GM19463 (cell line): Measurements from ENCODE around the gene ARHGAP42.

ENCODE experiments used
- ATAC-seq: cut with Tn5 transposase; IDR thresholded peaks from one replicate; pipeline ENCODE4 v1.9.1; 2021; ENCODE audit warnings: mild to moderate bottlenecking, moderate library complexity; ENCODE audit not compliant: unreplicated experiment

ARHGAP42 gene

GRCh38 chr11:100902454-100903141 lies 215.5 kb downstream of the ARHGAP42 start:
- ATAC-seq, result no peak

- ATAC-seq, result no peak
Observed at GRCh38 chr11:100903284-100903683, 216.2 kb downstream of the ARHGAP42 start.

- no peak for ATAC-seq
Observed at GRCh38 chr11:100905684-100906083, 218.6 kb downstream of the ARHGAP42 start.

- ATAC-seq, result peak; percentile 51
Observed at GRCh38 chr11:100908746-100909145, 221.7 kb downstream of the ARHGAP42 start.

GRCh38 chr11:100910808-100911207 lies 223.7 kb downstream of the ARHGAP42 start:
- ATAC-seq, result peak; percentile 84

GRCh38 chr11:100914415-100915110 lies 227.5 kb downstream of the ARHGAP42 start:
- no peak for ATAC-seq

- ATAC-seq, result no peak
Observed at GRCh38 chr11:100918551-100919500, 231.7 kb downstream of the ARHGAP42 start.

GRCh38 chr11:100920593-100920992 lies 233.5 kb downstream of the ARHGAP42 start:
- ATAC-seq, result no peak

GRCh38 chr11:100922121-100922520 lies 235.0 kb downstream of the ARHGAP42 start:
- ATAC-seq, result no peak

GRCh38 chr11:100923555-100923954 lies 236.5 kb downstream of the ARHGAP42 start:
- no peak for ATAC-seq

GRCh38 chr11:100925935-100926334 lies 238.8 kb downstream of the ARHGAP42 start:
- peak; percentile 78 for ATAC-seq

- ATAC-seq, result no peak
Observed at GRCh38 chr11:100927579-100927978, 240.5 kb downstream of the ARHGAP42 start.

GRCh38 chr11:100928426-100928825 lies 241.3 kb downstream of the ARHGAP42 start:
- no peak for ATAC-seq

GRCh38 chr11:100929377-100929776 lies 242.3 kb downstream of the ARHGAP42 start:
- peak; percentile 48 for ATAC-seq

- no peak for ATAC-seq
Observed at GRCh38 chr11:100930185-100930778, 243.2 kb downstream of the ARHGAP42 start.

- peak; percentile 33 for ATAC-seq
Observed at GRCh38 chr11:100932474-100933100, 245.5 kb downstream of the ARHGAP42 start.

GRCh38 chr11:100936781-100937180 lies 249.7 kb downstream of the ARHGAP42 start:
- no peak for ATAC-seq

GRCh38 chr11:100939571-100939970 lies 252.5 kb downstream of the ARHGAP42 start:
- no peak for ATAC-seq

- no peak for ATAC-seq
Observed at GRCh38 chr11:100940111-100940510, 253.0 kb downstream of the ARHGAP42 start.

GRCh38 chr11:100941033-100941432 lies 253.9 kb downstream of the ARHGAP42 start:
- ATAC-seq, result no peak
